Left renal pelvis (tissue), 4 donors: ENCODE data around the gene SH2D5. TPM values are rescaled to one million over a fixed set of nuclear protein-coding genes. Genes with fewer than 3 reads are reported as not detected.

Source experiments
- DNase-seq, 4 donors: peaks; one replicate each; pipeline ENCODE4 v3.0.0-alpha.2; 2013; ENCODE audit warnings: low read depth in 4 of 4, low spot score in 3 of 4
- polyA plus RNA-seq, 4 donors: library from polyadenylated mRNA; unstranded; fragments of 120-200 nt; gene quantifications; one replicate each; pipeline ENCODE4 v1.2.1, GENCODE V29; 2013; ENCODE audit not compliant: insufficient read length in 4 of 4

SH2D5 gene
- polyA plus RNA-seq, 4 donors = 0.61 to 1.6 (median 1.3) TPM

DNA sequence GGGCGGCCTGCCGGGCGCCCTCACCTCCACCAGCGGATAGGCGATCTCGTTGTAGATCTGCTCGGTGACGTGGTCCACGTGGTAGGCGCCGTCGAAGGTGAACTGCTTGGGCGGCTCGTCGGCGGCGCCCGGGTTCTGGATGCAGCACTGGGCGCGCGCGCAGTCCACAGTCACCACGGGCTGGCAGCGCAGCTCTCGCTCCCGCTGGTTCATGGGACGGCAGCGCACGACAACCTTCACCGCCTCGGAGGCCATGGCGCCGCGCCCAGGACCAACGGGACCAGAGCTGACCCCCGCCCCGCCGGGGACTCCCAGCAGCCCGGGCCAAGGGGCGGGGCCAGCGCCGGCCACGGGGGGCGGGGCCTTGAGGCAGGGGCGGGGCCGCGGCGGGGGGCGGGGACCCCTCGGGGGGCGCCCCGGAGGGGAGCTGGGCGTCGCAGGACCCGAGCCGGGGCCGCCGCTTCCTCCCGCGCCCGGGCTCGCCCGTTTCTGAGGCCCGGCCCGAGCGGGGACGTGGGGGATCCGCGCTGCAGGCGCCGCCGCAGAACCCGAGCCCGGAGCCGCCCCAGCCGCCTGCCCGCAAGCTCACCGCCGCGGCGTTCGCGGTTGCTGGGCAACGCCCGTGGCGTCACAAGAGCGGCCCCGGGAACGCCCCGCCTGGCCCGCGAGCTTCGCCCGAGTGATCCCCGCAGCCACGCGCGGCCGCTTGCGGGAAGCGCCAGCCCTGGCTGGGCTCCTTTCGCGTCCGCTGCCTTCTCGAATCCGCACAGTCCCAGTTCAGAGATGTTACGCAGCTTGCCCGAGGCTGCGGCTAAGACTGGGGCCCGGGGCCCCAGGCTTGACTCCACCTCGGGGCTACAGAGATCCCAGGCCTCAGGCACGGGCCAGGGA is 14.8 kb downstream of the SH2D5 start, which contains the start of gene KIF17:
KIF17 (minus strand) TSS at position 556 of the 891 bp plus-strand sequence; CDS start at position 255, 301 bp downstream.
- peak in 3 of 4 donors; percentile 48 to 62 (median 59) for DNase-seq

DNA sequence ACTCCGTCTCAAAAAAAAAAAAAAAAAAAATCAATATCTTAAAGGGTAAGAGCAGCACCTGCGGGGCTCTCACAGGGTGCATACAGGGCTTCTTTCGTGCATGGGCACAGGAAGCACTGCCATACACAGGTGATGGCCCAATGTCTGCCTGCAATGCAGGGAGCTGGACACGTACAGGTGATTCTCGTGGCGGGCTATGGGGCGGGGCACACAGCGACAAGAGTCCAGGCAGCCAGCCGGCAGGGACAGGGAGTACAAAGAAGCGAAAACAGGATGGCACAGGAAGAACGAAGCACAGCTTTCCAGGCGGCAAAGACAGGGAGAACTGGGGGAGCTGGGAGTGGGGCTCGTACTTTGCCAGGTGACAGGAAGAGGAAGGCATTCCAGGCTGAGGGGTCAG is 16.3 kb downstream of the SH2D5 start:
- DNase-seq = no peak

DNA sequence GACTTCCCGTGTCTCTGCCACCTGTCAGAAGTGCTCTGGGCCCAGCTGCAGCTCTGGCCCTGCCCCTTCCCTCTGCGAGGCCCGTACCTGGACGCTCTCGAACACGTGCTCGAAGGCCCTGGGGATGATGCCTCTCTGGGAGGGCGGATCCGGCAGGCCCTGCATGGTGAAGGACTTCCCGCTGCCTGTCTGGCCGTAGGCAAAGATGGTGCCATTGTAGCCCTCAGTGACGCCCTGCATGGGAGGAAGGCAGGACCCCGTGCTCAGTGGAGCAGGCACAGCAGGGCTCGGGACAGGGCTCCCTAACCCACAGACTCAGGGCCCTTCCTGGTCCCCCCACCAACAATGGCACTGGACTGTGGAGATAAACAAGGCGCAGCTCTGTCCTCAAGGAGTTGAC is 17.1 kb downstream of the SH2D5 start:
- DNase-seq = no peak

DNA sequence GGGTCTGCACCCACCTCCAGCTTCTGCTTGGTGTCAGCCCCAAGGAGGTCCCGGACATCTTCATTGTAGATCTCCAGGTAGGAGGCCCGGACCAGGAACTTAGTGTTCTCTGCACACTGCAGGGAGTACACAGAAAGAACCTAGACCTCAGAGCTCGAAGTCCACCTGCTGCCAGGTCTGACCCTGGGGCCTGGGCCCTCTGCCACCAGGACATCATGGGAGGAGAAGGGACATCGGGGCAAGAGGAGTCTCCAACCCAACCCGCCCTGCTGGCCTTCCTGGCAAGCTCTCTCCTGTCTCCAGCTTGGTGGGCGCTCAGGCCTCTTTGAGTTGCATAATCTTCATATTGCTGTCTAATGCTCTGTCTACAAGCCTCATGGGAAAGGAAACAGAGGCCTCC is 19.1 kb downstream of the SH2D5 start:
- no peak for DNase-seq

DNA sequence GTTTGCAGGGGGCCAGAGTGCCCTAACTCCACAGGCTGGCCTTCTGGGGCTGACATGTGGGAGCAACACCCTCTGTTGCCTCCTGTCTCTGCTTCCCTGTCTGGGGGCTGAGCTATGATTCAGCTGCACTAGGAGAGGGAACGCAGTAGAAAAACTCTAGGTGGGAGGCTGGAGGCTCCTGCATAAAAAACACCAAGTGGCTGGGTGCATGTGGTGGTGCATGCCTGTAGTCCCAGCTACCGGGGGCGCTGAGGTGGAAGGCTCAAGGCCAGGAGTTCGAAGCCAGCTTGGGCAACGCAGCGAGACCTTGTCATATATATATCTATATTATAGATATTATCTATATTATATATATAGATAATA is 20.3 kb downstream of the SH2D5 start:
- no peak for DNase-seq

DNA sequence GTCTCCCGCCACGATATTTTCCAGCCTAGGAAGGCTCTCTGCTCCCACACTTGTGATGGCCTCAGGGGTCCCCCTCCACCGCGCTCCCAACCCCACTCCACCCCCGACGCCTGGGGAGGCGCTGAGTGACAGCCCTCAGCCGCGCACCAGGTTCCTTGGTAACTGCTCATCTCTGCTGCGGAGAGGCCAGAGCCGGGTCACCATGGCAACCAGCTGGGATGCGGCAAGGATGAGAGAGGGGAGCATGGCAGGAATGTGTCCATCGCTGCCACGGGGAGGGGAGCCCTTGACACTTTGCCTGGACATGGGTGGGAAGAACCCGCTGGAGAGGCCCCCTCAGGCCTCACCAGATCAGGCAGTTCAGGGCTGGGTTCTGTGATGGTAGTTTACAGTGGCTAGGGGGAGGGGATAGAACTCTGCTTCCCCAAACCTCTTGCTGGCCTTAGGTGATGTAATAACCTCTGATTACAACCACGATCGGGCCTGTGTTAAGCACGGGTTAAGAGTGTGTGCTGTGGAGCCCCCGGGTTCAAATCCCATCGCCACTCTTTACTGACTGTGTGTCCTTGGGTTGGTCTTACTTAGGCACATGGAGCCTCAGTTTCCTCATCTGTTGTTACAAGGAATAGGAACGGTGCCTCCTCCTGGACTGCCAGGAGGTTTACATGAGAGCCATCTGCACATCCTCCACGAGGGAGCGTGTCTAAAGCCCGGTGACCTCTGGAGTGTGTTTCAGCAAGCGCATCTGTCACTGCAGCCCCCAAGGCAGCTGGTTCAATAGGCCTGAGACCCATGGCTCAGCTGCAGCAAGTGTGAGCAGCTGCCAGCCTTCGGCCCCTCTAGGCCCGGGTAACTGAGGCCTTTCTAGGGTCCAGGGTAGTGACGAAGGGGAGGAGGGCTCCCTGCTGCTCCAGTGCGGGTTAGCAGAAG is 21.0 kb downstream of the SH2D5 start:
- DNase-seq = no peak

DNA sequence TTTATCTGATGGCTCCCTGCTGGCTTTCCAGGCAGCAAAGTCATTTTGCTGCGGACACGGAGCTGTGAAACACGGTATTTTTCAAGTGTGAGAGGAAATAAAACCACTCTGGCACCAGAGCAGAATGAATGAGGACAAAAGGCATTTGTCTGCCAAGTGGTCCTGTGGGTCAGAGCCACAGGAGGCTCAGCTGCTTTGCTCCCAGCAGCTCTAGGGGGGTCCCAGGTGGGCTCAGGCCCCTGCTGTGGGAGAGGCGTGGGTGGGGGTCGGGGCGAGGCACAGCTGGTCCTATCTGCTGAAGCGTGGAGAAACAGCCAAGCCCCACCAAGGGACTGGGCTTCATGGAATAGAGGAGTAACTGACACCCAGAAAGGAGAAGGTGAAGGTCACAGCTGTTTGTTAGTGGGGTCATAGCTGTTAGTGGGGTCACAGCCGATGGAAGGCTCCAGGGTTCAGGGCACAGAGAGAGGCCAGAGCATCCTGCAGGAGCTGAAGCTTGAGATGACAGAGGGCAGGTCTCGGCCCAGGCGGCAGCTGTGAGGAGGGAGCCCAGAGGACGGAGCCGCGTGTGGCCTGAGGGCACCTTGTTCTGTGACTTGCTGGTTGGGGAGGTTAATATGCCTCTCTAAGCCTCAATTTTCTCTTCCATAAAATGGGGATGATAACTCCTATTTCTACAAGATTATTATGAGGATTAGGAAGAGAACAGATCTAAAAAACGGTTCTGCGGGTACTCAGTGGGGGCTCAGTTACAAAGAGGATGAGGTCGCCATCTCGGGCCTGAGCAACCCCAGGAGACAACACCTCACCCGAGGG is 21.8 kb downstream of the SH2D5 start:
- DNase-seq = no peak

DNA sequence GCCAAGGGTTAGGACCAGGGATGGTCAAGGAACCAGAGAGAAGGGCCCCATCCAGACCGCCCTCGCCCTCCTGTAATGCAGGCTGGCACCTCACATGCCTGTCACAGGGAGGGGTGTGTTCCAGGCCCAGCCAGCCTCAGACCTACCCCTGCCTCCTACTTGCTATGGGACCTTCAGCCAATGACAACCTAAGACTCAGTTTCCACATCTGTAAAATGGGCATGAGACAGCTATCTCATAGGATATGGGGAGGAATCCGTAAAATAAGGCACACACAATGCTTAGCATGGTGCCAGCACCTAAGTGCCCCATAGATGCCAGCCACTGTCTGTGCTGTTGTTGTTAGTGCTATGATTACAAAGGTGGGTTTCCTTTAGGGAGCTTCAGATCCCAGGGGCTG is 22.6 kb downstream of the SH2D5 start:
- DNase-seq = no peak

DNA sequence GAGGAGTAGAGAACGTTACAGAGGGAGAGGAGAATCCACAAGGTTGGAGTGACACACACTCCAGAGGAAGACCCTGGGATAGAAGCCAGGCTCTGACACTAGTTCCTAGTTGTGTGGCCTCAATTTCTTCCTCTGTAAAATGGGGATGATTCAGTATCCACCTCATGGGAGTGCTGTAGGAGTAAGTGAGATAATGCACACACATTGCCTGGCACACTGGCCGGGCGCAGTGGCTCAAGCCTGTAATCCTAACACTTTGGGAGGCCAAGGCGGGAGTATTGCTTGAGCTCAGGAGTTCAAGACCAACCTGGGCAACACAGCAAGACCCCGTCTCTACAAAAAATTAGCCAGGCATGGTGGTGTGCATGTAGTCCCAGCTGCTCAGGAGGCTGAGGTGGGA is 23.6 kb downstream of the SH2D5 start:
- no peak for DNase-seq

DNA sequence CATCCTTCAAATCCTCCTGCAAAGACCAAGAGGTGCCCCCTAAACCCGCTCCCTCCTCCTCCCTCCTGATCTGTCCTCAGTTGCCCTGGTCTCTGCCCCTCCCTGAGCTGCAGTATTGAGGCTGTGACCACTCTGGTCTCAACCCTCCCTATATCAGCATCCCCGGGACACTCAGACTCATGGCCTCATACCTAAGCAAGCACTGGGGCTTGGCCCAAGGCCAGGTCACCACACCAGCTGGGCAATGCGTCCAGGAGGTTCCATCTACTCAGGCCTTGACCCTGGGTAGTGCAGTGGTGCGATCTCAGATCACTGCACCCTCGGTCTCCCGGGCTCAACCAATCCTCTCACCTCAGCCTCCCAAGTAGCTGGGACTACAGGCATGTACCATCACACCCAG is 24.4 kb downstream of the SH2D5 start:
- no peak for DNase-seq

DNA sequence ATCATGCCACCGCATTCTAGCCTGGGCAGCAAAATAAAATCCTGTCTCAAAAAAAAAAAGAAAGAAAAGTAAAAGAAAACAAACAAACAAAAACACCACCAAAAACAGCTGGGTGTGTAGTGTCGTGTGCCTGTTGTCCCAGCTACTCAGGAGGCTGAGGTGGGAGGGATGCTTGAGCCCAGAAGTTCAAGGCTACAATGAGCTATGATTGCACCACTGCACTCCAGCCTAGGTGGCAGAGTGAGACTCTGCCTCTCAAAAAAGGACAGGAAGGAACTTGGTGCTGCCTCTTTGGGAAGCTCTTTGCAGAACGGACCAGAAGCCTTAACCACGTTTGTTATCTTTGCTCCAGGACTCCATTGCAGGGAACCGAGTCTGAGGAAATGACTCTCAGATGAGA is 25.7 kb downstream of the SH2D5 start:
- no peak for DNase-seq

DNA sequence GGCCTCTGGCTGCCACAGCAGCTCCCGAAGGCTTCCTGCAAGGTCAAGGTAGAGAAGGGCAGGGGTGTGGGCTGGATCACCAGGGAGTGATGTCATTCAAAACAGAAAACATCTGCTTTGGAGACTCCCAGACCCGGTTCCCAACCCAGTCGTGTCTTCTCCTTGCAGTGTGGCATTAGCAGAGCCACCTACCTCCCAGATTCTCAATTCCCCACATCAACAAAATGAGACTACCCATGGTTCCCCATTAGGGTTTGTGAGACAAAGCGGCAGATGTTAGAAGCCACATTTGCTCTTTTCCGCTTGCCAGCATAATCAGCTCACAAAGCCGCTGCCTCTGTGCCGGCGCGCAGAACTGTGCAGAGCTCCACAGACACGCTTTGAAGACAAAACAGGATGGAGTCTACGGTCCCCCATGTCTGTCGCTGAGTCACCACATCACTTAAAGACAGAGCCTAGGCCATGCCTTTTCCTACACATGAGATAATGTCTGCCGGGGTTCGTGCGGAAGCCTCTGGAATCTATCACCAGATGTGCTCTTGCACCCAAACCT is 27.2 kb downstream of the SH2D5 start:
- DNase-seq = no peak

DNA sequence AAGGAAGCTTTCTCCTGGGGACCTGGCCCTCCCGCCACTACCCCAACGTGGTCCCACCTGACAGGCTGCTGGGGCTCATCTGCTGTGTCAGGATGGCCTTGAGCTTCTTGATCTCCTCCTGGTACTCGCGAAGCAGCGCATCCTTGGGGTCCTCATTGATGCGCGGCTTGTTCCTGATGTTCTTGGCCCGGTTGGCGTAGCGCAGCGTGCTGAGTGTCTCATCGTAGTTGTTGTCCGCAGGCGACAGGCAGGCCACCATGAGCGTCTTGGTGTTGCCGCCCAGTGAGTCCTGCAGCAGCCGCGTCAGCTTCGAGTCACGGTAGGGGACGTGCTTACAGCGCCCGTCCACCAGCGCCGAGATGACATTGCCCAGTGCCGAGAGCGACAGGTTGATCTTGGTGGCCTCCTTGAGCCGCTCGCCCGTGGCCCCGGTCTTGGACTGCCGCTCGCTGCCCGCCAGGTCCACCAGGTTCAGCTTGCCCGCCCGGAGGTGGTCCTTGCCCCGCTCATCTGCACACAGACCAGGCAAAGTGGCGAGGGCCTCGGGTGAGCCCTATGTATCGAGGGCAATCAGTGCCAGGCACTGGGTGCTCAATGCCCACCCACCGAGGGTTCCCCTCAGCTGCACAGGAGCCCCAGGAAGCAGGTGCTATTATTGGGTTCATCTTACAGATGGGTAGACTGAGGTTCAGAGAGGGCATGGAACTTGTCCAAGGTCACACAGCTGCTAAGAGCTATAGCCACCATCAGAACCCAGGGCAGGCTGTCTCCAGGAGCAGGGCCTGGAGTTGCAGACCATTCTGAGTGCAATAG is 27.9 kb downstream of the SH2D5 start:
- no peak for DNase-seq

DNA sequence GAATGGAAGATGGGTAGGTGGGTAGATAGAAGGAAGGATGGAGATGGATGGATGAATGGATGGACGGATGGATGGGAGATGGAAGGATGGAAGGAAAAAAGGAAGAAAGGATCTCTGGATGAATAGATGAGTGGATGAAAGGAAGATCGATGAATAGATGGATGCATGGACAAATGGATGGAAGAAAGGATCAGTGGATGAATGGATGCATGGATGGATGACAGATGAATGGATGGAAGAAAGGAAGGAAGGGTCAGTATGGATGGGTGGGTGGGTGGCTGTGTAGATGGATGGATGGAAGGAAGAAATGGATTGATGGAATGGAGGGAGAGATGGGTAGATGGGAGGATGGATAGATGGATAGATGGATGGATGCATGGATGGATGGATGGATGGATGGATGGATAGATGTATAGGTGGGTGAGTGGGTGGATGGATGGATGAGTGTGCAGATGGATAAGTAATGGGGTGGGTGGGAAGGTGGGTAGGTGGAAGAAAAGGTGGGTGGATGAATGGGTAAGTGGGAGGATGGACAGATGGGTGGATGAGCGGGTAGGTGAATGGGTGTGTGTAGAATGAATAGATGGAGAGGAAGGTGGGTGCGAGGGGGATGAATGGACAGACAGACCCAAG is 29.3 kb downstream of the SH2D5 start:
- DNase-seq = no peak

DNA sequence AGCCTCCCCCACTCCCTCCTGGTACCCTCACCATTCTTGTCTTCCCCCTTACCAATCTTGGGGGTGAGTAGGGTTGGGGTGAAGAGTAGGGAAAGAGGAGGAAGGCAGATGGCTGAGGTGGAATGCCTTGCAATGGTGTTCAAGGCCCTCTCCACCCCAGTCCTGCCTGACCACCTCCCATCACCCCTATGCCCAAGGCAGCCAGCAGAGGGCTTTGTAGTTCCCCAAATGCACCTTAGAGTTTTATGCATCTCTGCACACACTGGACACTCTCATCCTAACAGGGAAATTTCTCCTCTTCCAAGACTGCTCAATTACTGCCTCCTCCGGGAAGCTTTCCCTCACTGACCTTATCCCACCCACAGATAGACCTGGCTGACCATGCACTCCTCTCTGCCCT is 30.1 kb downstream of the SH2D5 start:
- DNase-seq = no peak

DNA sequence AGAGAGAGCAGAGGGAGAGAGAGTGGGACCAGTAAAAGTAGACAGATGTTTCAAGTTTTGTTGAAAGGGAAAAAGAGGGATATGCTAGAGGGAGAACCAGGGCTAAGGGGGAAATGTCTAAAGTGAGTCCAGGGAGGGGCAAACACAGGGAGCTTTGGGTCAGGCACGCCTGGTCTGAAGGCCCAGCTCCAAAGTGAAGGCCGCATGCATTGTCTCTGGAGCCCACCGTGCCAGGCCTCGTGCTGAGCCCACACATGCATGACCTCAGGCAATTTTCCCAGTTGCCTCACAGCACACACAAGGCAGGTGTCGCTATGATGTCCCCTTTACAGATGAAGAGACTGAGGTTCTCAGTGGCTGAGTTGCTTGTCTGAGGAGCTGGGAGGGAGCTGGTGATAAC is 30.7 kb downstream of the SH2D5 start:
- DNase-seq = no peak

DNA sequence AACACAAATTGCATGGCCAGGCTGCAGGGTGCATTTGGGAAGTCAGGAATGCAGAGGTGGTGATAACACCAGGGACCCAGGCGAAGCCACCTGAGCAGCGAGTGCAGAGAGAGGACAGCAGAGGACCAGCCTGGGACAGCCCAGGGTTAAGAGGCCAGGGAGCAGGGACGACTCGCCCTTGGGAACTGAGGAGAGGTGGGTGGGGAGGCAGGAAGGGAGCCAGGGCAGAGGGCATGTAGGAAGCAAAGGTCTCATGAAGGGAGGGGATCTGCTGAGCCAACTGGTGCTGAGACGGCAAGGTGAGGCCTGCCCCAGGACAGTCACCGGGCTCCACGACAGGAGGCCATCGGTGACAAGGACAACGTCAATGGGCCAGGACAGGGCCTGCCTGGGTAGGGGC is 31.1 kb downstream of the SH2D5 start:
- DNase-seq = no peak

DNA sequence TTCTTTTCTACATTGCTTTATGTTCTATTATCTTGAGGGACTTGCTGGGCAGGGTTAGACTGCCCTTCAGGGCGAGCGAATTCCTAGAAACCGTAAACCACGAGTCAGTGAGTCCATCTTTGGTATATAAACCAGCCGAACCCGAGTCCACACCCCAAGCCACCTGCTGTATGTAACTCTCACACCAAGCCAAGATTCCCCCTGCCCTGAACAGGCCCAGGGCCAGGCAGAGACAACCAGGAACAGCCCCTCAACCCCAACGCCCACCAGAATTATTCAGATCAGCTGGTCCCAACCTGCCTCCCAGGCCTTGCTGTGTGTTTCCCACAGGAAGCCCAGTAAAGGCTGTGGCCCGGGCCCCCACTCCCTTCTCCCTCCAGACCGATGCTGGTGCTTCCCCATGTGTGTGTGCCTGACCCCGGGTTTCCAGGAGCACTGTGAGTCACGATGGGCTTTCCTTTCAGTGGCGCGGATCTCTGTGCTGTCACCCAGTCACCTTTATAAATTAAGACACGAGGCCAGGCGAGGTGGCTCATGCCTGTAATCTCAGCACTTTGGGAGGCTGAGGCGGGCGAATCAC is 31.8 kb downstream of the SH2D5 start:
- no peak for DNase-seq

DNA sequence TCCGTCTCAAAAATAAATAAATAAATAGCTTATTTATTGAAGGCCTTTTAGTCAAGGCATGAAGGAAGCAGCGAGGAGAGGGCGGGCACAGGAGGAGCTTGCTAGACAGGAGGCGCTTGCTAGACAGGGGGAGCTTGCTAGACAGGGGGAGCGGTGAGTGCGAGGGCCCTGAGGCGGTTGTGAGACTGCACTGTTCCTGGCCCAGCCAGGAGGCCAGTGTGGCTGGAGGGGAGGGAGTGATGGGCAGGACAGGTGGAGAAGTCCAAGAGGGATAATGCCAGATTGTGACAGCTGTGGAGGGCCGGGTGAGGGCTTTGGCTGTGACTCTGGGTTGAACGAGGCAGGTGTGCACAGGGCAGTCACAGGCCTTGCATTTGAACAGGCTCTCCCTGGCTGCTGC is 32.9 kb downstream of the SH2D5 start:
- no peak for DNase-seq
